NCI-H526 treated with DMSO at 0.1 percent for 48 hours (cell line): ENCODE data around the gene GIMAP8.
A peak's percentile ranks its signal among the peaks of the same experiment; 100 is the strongest.
"Not testable (repeated sequence)": the region's sequence is repeated elsewhere in the genome, so short reads cannot be mapped to it uniquely, and the experiment has no call there.

Source experiments
- DNase-seq: peaks from one replicate; lab custom pipeline; 2025; lab: John Stamatoyannopoulos, UW

Gene GIMAP8

DNA sequence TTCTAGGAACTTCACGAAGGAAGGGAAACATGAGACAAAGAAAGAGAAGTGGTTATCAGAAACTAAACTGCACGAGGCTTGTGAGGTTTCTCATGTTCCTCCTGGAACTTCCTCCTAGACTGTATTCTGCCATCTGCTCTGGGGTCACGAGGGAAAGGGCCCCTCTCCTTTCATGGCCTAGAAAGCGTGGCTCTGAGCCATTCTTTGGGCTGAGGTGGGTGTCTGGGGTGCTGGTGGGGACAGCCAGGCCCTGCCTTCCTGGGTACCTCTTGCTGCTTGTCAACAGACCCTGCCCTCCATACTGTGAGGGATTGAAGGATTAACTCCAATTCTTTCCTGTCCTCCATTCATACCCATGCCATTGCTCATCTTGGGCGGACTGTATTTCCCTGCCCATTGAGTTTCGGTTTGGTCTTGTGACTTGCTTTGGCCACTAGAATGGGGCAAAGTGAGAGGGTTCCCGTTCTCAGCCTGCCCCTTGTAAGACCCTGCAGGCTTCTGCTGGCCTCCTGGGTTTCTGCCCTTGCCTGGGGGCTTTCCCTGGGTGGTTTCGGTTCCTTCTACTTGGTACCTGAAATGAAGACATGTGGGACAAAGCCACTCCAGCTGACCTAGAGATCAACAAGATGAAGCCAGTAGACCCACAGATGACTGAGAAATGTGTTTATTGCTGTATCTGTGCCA, 14.9 kb upstream of the GIMAP8 start:
- no peak for DNase-seq

DNA sequence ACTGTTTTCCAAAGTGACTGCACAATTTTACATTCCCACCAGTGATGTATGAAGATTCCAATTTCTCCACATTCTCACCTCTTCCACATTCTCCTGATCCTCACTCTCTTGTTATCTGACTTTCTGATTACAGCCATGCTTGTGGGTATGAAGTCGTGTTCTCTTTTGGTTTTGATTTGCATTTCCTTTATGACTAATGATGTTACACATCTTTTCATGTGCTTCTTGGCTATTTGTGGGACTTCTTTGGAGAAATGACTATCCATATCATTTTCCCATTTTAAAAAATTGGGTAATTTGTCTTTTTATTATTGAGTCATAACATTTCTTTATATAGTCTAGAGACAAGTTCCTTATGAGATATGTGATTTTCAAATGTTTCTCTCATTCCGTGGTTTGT, 10.5 kb upstream of the GIMAP8 start:
- DNase-seq = no peak

DNA sequence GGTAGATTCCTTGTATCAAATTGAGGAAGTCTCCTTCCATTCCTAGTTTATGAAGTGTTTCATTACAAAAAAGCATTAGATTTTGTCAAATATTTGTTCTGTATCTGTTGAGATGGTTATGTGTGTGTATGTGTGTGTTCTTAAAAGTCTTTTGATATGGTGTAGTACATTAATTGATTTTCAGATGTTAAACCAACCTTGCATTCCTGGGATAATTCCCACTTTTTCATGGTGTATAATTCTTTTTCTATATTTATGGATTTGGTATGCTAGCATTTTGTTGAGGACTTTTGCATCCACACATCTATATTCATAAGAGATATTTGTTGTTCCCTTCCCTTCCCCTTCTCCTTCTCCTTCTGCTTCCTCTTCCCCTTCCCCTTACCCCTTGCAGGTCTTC, 8.9 kb upstream of the GIMAP8 start:
- DNase-seq = no peak

DNA sequence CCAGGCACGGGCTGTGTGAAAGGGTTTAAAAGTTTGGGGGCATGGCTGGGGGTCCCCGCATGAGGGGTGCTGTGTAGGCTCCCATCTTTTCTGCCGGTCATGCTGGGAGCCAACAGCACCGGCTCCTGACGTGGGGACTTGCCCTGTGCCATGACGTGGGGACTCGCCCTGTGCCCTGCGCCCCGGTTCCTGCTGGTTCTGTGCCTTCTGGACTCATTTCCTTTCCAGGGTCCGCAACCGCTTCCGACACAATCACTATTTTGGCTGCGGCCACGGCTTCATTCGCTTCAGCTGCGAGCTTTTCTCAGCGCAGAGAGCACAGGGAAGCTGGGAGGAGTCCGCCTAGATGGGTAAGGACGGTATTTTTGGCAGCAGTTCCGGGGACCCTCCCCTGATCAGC, 7.6 kb upstream of the GIMAP8 start:
- no peak for DNase-seq

DNA sequence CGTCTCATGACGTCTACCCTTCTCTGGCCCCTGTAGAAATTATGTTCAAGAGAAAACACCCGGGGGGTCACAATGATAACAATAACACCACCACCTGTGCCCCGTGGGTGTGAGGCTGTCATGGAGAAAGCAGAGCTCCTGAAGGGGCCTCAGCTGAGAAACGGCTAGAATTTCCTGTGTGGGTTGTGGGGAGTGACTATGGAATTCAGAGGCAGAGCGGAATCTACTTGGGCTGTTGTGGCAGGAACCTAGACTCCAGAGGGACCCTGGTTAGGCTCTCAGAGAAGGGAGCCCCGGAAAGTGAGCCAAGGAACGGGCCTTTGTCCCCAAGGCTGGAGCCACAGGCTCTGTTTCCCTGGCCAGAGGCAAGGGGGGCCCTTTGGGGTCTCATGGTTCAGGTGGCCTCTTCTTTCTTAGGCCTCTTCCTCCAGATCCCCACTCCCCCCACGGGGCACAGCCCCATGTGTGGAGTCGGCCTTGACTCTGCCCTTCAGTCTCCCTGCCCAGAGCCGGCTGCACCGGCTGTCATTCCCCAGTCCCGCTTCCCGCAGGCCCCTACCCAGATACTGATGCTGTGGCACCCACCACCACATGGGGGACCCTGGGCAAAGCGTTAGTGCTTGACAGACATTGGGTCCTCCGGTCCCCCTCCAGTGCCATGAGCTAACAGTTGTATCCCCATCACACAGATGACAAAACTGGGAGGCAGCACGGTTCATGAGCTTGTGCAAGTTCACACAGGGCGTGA, 6.5 kb upstream of the GIMAP8 start:
- no peak for DNase-seq

DNA sequence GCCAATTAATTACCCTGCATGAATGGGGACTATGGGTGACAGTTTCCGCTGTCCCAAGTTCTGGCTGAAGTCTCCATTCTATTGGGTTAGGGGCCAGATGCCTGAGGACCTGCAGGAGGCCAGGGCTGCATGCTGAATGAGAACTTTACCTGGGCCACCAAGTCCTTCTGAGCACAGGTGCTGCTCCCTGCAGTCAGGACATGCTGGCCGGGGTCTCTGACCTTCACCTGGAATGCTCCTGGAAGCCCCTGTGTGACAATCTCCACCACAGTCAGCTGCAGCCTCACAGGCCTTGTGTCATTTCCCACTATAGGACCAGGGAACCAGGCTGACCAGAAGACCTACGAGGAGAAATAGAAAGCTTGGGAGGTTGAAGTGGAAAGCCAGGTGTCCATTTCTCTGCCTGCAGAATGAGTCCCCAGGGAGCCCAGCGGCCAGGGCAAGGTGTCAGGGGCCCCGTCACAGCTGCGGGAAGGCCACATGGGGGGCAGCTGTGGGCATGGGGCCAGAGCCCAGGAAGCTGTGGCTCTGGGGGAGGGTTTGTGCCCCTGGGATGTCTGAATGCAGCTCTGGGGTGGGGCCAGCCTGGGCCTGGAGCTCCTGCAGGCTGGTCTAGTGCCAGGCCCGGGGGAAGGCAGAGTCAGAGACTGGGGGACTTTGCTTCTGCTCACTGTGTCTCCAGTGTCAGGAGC, 5.6 kb upstream of the GIMAP8 start:
- no peak for DNase-seq

DNA sequence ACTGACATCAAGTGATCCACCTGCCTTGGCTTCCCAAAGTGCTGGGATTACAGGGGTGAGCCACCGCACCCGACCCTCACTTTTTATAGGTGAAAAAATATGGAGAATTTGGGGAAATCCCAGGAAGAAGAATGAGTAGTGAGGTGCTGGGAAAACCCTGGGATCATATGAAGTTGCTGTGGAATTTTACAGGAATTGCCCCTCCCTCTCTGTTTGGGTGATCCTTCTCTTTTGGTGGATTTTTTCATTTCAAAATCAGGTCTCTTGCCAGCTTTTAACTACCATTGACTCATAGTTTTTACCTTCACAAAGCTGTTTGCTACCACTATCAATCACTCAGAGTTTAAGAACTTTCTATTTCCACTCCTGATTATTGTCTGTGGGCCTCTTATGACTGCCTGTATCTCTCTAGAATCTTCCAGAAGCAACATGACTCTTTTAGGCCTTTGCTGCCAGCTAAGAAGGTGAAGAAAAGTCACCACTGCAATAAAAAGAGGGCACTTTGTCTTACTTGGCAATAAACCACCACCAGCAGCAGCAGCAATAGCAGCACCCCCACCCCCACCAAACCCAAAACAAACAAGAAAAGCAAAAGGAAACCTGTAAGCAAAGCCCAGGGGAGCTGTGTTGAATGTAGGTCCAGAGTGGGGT, 4.0 kb upstream of the GIMAP8 start:
- no peak for DNase-seq

DNA sequence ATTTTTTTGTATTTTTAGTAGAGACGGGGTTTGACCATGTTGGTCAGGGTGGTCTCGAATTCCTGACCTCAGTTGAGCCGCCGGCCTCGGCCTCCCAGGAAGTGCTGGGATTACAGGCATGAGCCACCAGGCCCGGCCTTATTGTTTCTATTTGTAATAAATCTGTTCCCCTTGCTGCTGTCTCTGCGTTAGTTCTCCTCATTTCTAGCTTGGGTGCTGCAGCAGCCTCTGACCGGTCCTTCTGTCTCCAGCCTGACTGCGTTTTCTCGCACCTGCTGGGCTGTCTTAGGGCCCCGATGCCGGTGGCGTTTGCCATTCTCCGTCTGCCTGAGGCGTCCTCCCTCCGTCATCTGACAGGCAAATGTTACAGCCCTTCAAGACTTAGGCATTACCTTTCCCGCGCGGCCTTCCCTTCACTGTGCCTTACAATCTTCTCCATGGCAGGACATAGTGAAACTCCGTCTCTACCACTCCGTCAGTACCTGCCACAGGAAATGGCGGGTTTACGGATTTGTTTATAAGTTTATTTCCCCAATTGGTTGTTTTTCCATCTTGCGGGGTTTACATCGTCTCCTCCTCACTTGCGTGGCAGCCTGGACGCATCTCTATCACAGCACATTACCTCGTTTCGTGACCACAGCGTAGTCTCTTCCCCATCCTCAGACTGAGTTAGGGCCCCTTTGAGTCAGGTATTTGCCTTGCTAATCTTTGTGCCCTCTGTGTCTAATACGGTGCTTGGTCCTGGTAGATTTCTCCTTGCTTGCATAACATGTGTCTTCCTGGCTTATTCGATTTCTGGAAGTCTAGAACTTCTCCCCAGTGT, 2.3 kb upstream of the GIMAP8 start:
- no peak for DNase-seq

DNA sequence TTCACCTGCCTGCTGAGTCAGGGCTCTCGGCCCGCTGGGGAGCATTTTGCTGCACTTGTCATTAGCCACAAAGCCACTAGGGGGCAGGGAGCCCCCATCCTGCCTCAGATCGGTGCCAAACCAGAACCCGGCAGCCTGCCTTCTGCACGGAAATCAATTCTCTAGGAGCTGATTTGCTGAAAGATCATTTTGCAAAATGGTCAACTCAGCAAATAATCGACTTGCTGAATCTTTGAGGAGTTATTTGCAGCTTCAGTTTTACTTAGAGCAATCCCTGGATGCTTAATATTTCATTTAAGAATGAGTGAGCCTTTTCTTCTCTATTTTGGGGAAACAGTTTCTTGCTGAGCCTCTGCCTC, 1.7 kb upstream of the GIMAP8 start:
- peak; percentile 44 for DNase-seq

DNA sequence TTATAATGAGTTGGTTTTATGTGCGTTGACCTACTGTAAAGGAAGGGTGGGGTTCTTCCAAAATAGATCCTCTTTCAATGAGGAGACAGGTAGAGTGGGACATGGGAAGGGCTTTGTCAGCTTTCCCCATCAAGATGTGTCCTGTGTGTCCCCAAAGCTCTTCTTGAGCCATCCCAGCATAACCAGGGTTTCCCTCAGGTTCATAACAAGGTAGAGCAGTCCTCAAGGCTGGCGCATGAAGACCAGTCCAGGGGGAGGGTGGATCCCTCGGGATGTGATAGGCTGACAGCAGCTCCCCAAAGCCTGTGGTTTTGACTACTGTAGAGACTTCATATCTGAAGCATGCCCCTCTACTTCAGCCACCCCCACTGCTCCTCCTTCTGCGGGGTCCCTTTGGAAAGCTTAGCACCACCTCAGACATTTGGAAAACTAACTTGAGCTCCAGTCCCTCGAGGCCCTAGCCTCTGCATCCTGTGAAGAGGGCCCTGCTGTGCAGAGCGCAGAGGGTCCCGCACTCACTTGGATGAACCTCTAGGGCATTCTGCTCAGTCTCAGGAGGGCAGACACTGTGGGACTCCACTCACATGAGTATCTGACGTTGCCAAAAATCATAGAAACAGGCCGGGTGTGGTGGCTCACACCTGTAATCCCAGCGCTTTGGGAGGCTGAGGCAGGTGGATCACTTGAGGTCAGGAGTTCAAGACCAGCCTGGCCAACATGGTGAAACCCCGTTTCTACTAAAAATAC, 1.1 kb upstream of the GIMAP8 start:
- no peak for DNase-seq

DNA sequence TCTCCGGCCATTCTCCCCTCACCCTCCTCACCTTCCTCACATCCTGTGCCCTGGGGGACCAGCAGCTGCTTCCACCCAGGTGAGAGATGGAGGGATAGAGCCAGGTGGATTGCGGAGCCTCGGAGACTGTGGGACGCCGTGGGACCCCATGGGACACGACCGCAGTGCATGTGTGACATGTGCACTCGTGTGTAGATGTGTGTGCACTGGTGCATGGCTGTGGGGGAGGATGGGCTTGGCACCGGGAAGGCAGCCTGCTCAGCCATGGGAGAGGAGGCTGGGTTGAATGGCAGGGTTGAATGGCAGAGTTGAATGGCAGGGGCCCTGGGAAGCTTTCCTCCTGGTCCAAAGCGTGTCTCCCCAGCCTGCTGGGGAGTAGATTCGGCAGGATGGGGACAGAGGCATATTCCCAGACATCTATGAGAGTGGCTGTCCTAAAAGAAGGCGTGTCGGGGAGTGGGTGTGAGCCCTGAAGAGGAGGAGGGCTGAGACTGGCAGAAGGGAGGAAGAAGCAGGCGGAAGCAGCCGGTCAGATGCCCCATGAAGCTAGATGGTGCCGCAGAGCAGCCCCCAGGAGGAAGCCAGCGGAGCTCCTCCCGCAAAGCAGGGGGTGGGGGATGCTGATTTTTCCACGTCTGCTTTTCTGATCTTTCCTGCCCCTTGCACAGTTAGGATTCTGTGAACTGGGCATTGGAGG, 815 bp downstream of the GIMAP8 start:
- no peak for DNase-seq

DNA sequence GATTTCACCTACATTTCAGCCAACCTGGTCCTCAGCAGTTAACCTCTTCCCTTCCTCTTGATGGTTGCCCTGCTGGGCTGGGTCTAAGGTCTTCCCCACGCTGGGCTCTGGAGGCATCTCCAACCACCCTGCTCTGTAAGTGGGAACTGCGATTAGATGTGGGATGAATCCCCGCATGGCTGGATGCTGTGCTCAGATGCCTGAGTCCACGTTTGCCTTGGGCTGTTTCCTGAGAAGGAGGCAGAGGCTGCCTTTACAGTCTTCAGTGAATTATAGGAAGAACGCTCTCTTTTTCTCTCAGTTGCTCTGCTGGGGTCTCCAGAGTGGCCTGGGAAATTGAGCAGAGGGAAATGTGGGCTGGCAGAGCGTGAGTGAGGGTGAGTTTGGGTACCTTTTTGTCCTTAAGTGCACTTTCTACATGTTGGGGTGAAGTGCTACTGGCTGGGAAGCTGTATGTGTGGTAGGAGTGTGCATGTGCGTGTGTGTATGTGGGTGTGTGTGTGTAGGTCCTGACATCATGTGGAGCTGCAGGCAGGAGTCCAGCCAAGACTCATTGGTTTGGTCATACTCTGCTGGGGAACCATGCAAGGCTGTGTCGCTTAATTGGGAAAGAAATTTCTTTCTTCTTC, 1.5 kb downstream of the GIMAP8 start:
- DNase-seq = no peak

DNA sequence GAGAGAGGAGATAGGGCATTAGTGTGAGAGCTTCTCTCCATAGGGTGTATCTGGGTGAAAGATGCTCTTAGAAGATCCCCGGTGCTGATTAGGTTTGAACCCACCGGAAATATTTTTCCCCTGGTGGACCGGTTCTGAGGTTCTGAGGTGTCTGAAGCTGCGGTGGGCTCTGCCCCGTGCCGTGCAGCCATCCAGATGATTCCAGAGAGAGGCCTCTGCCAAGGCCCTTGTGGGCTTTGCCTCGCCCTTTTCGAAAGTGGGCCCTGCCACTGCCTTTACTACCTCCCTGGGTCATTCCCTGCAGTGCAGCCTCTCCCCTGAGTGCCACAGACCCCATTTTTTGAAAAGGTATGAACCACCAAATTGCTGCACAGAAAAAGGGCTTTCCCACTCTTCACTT, 2.8 kb downstream of the GIMAP8 start:
- no peak for DNase-seq

DNA sequence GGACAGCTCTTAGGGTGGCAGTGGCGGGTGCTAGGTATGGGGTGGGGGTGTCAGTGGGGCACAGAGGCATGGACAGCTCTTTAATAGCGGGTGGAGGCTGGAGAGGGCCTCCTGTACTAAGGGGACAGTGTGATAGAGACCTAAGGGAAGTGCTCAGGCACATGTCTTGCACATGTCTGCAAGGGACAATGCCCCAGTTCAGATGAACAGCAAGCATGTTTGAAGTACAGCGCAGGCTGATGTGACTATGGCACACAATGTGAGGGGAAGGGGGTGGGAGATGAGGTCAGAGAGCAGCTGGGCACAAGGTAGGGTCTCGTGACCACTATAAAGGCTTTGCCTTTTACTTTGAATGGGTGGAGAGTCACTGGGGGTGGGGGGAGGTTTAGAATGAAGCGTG, 3.5 kb downstream of the GIMAP8 start:
- DNase-seq = no peak

DNA sequence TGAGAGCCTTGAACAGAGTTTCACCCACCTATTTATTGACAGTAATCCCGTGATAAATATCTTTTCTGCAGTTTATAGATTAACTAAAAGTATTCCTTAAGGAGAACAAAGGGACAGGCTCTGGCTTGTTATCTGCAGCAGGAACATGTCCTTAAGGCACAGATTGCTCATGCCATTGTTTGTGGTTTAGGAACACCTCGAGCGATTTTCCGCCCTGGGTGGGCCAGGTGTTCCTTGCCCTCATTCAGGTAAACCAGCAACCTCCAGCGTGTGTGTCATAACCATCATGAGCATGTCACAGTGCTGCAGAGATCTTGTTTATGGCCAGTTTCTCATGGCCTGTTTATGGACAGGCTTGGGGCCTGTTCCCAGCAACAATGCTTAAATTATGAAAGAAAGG, 6.6 kb downstream of the GIMAP8 start:
- not testable (repeated sequence) for DNase-seq

DNA sequence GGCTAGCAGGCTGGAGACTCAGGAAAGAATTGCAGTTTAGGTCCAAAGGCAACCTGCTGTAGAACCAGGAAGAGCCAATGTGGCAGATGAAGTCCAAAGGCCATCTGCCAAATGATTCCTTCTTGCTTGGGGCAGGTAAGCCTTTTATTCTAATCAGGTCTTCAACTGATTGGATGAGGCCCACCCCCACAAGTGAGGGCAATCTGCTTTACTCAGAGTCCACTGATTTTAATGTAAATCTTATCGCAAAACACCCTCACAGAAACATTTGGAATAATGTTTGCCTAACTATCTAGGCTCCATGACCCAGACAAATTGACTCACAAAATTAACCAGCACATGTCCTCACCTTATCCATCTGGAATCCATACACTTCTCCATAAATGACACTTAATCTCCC, 7.8 kb downstream of the GIMAP8 start:
- DNase-seq = no peak

DNA sequence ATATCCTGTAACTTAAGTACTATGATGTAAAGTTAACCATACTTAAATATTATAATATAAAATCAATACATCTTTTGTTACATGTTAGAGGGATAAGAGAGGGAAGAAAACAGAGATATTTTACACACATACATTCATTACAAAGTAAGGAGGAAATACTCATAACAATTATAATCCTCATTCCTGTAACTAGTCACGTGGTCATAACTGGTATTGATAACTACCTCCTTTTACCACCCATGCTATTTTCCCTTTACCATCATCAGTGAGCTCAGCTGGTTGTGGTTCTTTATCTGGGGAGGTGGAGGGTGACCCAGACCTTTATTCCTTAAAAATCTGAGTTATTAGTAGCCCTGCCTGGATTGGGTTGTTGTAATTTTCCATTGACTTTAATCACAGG, 8.3 kb downstream of the GIMAP8 start:
- DNase-seq = no peak

DNA sequence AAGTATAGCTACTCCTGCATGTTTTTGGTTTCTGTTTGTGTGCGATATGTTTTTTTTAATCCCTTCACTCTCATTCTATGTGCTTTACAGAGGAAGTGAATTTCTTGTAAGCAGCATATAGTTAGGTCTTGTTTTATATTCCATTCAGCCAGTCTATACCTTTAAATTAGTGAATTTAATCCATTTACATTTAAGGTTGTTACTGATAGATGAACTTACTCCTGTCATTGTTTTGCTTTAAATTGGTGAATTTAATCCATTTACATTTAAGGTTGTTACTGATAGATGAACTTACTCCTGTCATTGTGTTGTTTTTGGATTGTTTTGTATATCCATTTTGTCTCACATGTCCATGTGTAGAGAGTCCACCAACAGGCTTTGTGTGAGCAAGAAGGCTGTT, 11.1 kb downstream of the GIMAP8 start:
- no peak for DNase-seq

DNA sequence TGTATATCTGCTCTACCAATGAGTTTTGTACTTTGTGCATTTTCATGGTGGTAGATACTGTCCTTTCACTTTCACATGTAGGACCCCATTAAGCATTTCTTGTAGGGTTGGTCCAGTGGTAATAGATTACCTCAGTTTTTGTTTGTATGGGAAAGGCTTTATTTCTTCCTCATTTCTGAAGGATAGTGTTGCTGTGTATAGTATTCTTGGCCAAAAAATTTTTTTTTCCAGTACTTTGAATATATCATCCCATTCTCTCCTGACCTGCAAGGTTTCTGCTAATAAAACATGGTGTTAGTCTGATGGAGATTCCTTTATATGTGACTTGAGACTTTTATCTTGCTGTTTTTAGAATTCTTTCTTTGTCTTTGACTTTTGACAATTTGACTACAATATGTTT, 12.0 kb downstream of the GIMAP8 start:
- no peak for DNase-seq

DNA sequence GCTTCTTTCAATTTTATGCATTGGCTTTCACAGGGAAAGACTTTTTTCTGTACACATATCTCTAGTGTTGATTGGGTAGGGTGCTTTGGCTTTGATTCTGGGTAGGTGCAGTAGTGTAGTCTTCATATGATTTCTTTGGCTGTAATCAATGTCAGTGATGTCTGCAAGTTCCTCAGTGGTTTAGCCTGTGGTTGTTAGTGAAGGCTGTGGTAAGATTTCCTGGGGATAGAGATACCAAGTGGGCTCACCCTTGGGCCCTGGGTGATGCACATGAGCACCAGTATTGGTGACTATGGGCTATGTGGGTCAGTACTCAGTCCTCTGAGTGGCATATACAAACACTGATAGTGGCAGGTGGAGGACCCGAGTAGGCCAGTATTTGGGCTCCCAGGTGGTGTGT, 13.0 kb downstream of the GIMAP8 start:
- DNase-seq = no peak
